Thymus (tissue), 14 donors: Measurements from ENCODE around the gene SERINC1. TPM values are rescaled to one million over a fixed set of nuclear protein-coding genes. Genes with fewer than 3 reads are reported as not detected.
"Not testable (repeated sequence)": the region's sequence is repeated elsewhere in the genome, so short reads cannot be mapped to it uniquely, and the experiment has no call there.

Experiments used
- DNase-seq, 9 donors: peaks; one replicate each; pipeline ENCODE4 v3.0.0-alpha.2; 2013; ENCODE audit warnings: low spot score in 9 of 9, low read depth in 6 of 9, missing footprints in 1 of 9
- H3K27ac ChIP-seq, 2 donors: one replicate each; pipeline ENCODE4 v1.5.1; 2013; ENCODE audit warnings: control low read depth in 1 of 2, low read depth in 1 of 2, low read length in 1 of 2, mild to moderate bottlenecking in 1 of 2, moderate library complexity in 1 of 2
- H3K27me3 ChIP-seq, 2 donors: one replicate each; pipeline ENCODE4 v1.5.1; 2013; ENCODE audit warnings: low read length in 1 of 2; ENCODE audit not compliant: control insufficient read depth in 2 of 2, insufficient read depth in 1 of 2
- H3K36me3 ChIP-seq, 2 donors: one replicate each; pipeline ENCODE4 v1.5.1; 2013; ENCODE audit warnings: low read length in 1 of 2, mild to moderate bottlenecking in 1 of 2, moderate library complexity in 1 of 2; ENCODE audit not compliant: control insufficient read depth in 2 of 2, insufficient read depth in 2 of 2
- H3K4me1 ChIP-seq, 2 donors: one replicate each; pipeline ENCODE4 v1.5.1; 2013; ENCODE audit warnings: low read length in 2 of 2; ENCODE audit not compliant: control insufficient read depth in 2 of 2, insufficient read depth in 2 of 2
- H3K4me3 ChIP-seq, 2 donors: one replicate each; pipeline ENCODE4 v1.5.1; 2013; ENCODE audit warnings: low read length in 2 of 2, control low read depth in 1 of 2, mild to moderate bottlenecking in 1 of 2
- H3K9me3 ChIP-seq, 2 donors: one replicate each; pipeline ENCODE4 v1.5.1; 2013; ENCODE audit warnings: low read length in 1 of 2, mild to moderate bottlenecking in 1 of 2; ENCODE audit not compliant: control insufficient read depth in 2 of 2, insufficient read depth in 1 of 2
- WGBS: extraction: QIAGEN DNeasy Blood & Tissue Kit; methylation state at CpG from one replicate; pipeline ENCODE4 v1.1.7; 2013; 5-methylcytosine and 5-hydroxymethylcytosine counted together
- long read RNA-seq, 10 donors: transcript quantifications; one replicate each; lab custom pipeline, GENCODE V29; 2026
- polyA plus RNA-seq: library from polyadenylated mRNA; stranded (reverse); fragments of 200-250 nt; gene quantifications from one replicate; pipeline ENCODE4 v1.2.3, GENCODE V29; 2013
- total RNA-seq: library from RNA; stranded (reverse); fragments of 120-200 nt; gene quantifications from one replicate; pipeline ENCODE4 v1.2.4, GENCODE V29; 2013
- donor health status: healthy.

The SERINC1 gene
- total RNA-seq: 69.5 TPM
- polyA plus RNA-seq: 94.6 TPM
- long read RNA-seq, donor 1, transcript SERINC1-201 (10 exons, 3,137 nt): major isoform, 5 of 5 reads
- long read RNA-seq, donor 1, partial matches to known transcripts: 0 of 5 reads
- long read RNA-seq, donor 1, other reads (novel, unspliced or antisense): 0 of 5 reads
- long read RNA-seq, donor 2: 0 reads
- long read RNA-seq, donor 3, transcript SERINC1-201 (10 exons, 3,137 nt): major isoform, 16 of 21 reads
- long read RNA-seq, donor 3, partial matches to known transcripts: 5 of 21 reads
- long read RNA-seq, donor 3, other reads (novel, unspliced or antisense): 0 of 21 reads
- long read RNA-seq, donor 4, transcript SERINC1-201 (10 exons, 3,137 nt): major isoform, 6 of 6 reads
- long read RNA-seq, donor 4, partial matches to known transcripts: 0 of 6 reads
- long read RNA-seq, donor 4, other reads (novel, unspliced or antisense): 0 of 6 reads
- long read RNA-seq, donor 5, transcript SERINC1-201 (10 exons, 3,137 nt): major isoform, 30 of 37 reads
- long read RNA-seq, donor 5, partial matches to known transcripts: 7 of 37 reads
- long read RNA-seq, donor 5, other reads (novel, unspliced or antisense): 0 of 37 reads
- long read RNA-seq, donor 6, transcript SERINC1-201 (10 exons, 3,137 nt): major isoform, 21 of 27 reads
- long read RNA-seq, donor 6, partial matches to known transcripts: 6 of 27 reads
- long read RNA-seq, donor 6, other reads (novel, unspliced or antisense): 0 of 27 reads
- long read RNA-seq, donor 7, transcript SERINC1-201 (10 exons, 3,137 nt): major isoform, 36 of 42 reads
- long read RNA-seq, donor 7, partial matches to known transcripts: 6 of 42 reads
- long read RNA-seq, donor 7, other reads (novel, unspliced or antisense): 0 of 42 reads
- long read RNA-seq, donor 8, transcript SERINC1-201 (10 exons, 3,137 nt): major isoform, 5 of 5 reads
- long read RNA-seq, donor 8, partial matches to known transcripts: 0 of 5 reads
- long read RNA-seq, donor 8, other reads (novel, unspliced or antisense): 0 of 5 reads
- long read RNA-seq, donor 9, transcript SERINC1-201 (10 exons, 3,137 nt): major isoform, 12 of 19 reads
- long read RNA-seq, donor 9, partial matches to known transcripts: 7 of 19 reads
- long read RNA-seq, donor 9, other reads (novel, unspliced or antisense): 0 of 19 reads
- long read RNA-seq, donor 10, transcript SERINC1-201 (10 exons, 3,137 nt): major isoform, 18 of 18 reads
- long read RNA-seq, donor 10, partial matches to known transcripts: 0 of 18 reads
- long read RNA-seq, donor 10, other reads (novel, unspliced or antisense): 0 of 18 reads

GRCh38 chr6:122471107-122472021 is at the start of gene SERINC1:
SERINC1 (minus strand) TSS chr6:122471807; CDS start chr6:122471737, 70 bp downstream.
- Histone ChIP-seq H3K27ac (peak within 1 kb of the TSS; percentile 96 to 98), H3K9me3 (no peaks in the 10 kb centered on the region), H3K27me3 (no peaks in the 10 kb centered on the region), H3K4me3 (peak within 1 kb of the TSS; percentile 74 to 88), H3K4me1 (peaks cover 6 to 7% of the 10 kb centered on the region in 2 donors), H3K36me3 (peaks cover 0 to 7% of the 10 kb centered on the region in 2 donors)
- DNase-seq: peak; percentile 87 to 97 (median 95)
- under 1% methylated on average over 49 of the region's 49 CpGs for WGBS

DNA sequence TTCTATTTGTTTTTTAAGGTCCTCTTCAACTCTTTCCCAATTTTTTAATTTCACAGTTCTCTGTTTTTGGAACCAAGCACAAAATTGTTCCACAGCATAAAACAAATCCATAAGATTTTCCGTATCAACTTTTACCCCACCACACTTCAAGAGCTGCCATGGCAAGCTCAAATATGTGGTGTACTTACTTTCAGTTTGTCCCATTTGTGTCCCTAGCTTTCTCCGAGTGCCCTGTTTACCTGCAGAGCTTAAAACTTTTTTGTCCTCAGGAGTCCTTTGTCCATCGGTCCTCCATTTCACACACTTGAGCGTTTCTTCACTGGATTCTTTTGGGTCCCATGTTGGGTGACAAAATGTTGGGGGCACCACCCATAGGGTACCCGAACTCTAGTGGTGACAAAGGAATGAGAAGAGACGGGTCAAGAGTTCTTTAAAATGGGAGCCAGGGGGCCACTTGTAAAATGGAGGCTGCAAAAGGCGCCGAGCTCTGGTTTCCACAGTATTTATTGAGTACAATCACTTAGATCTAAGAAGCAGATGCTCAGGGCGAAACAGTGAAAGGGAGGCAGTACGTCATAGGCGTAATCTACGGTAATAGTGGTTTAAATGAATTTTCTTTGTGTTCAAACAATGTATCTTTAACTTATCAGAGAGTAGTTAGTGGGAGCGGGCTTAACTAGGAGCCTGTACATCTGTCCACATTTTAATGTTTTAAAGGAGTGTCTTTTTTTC is 39.8 kb upstream of the SERINC1 start:
- no peak for DNase-seq
- Histone ChIP-seq H3K4me3 (no peak overlapping the region), H3K36me3 (no peaks in the 10 kb centered on the region), H3K4me1 (no peaks in the 10 kb centered on the region), H3K27me3 (no peaks in the 10 kb centered on the region), H3K9me3 (no peaks in the 10 kb centered on the region), H3K27ac (no peak overlapping the region)
- WGBS: 97% methylated on average over 13 of the region's 13 CpGs

DNA sequence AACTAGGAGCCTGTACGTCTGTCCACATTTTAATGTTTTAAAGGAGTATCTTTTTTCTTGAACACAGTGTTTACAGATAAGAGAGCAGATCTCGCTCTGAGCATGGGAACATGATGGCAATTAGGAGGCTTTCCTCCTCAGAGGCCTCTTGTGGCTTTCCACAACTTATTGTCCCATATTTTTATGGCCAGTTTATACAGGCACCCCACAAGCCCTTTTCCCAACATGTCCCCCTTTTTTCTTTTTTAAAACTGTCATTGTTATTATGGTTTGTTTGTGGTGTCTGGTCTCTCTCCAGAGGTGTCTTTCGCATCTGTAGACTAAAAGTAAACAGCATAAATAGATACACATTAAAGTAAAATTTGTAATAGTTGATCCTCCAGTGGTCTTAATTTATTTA is 33.6 kb upstream of the SERINC1 start:
- 92% methylated on average over 3 of the region's 3 CpGs for WGBS
- not testable (repeated sequence) for DNase-seq, H3K4me1 ChIP-seq, H3K27ac ChIP-seq, H3K9me3 ChIP-seq, H3K36me3 ChIP-seq, H3K27me3 ChIP-seq, H3K4me3 ChIP-seq

- no peak overlapping the region for H3K27ac ChIP-seq
- DNase-seq: no peak
- no peak overlapping the region for H3K4me3 ChIP-seq
- H3K9me3 ChIP-seq: peaks cover 0 to 8% of the 10 kb centered on the region in 2 donors
- WGBS: 99% methylated on average over 4 of the region's 4 CpGs
- H3K36me3 ChIP-seq: no peaks in the 10 kb centered on the region
- no peaks in the 10 kb centered on the region for H3K27me3 ChIP-seq
- H3K4me1 ChIP-seq: no peaks in the 10 kb centered on the region
Observed at GRCh38 chr6:122501475-122501874, 29.9 kb upstream of the SERINC1 start.

DNA sequence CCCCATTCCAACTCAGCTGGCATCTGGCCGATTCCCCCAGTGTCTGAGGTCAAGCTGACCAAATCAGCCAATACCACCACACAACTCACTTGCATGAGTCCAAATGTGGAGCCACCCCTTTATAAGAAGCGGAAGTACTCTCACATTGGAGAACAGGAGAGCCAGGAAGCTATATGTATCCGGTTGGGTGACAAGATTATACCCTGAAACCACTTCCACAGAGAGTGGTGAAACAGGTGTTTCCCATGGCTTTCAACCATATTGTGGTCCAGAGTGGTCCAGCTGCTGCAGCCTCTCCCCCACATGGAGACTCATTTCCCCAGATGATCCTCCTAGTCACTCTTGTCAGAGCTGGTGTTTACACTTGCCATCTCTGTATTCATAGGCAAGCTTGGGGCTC is 24.0 kb upstream of the SERINC1 start:
- Histone ChIP-seq H3K27me3 (no peaks in the 10 kb centered on the region), H3K4me1 (no peaks in the 10 kb centered on the region), H3K9me3 (peaks cover 0 to 9% of the 10 kb centered on the region in 2 donors), H3K4me3 (no peak overlapping the region), H3K27ac (no peak overlapping the region), H3K36me3 (no peaks in the 10 kb centered on the region)
- WGBS: 11% methylated on average over 3 of the region's 3 CpGs
- DNase-seq: no peak

DNA sequence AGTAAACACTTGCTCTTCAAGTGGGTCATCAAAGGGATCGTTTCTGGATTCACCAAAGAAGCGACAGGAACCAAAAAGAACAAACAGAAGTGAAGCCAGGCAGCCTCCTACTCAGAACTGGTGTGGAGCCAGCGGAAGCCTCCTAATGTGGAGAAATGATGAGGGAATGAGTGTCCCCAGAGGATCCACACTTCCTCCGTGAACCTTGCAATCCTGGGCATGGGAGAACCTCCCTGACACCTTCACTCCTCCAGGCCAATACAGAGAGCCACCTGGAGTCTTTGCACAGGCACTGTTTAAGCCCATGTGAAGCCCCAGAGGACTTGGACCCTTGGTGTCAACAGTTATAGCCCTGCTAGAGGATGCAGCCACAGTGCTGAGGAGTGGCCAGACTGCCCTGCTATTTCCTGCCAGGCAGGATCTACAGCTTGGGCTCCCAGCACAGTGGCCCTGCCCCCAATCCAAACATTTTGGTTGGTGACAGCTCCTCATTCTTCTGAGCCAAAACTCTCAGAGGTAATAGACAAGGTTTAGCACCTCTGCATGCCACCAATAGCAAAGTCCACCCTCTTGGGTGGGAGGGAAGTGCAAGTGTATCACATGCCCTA is 23.2 kb upstream of the SERINC1 start:
- no peak for DNase-seq

DNA sequence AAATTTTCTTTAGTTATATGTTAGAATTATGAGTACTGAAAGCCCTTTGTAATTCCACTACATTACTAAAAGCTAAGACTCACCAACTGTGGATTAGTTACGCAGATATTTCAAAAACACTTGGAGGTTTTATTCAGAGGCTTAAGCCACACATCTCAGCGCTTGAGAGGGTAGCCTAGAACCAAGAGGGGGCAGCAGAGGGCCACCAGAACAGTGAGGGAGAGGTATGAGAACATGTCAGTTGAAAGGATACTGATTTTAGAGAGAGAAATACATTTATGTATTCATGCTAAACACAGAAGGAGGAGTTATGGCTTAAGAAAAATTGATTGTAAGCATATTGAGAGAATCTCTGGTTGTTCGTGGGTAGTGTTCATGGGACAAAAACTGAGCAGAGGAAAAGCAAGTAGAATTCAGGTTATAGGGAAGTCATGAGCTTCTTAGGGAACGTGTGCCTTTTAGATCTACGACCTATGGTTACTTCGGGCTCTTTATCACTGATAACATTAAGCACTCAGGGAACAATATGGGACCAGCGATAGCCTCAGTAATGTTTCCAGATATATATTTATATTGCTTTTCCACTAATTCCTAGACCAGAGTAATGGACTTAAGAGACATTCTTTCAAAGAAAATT is 20.4 kb upstream of the SERINC1 start:
- 26% methylated on average over 7 of the region's 7 CpGs for WGBS
- peaks cover 0 to 9% of the 10 kb centered on the region in 2 donors for H3K9me3 ChIP-seq
- no peaks in the 10 kb centered on the region for H3K36me3 ChIP-seq
- H3K27me3 ChIP-seq: no peaks in the 10 kb centered on the region
- DNase-seq: peak; percentile 16 to 82 (median 52)
- H3K4me1 ChIP-seq: no peaks in the 10 kb centered on the region
- no peak overlapping the region for H3K27ac ChIP-seq
- no peak overlapping the region for H3K4me3 ChIP-seq

More for the DNA sequence above, 23.2 kb upstream of the SERINC1 start:
- Histone ChIP-seq H3K27ac (no peak overlapping the region), H3K4me3 (no peak overlapping the region), H3K36me3 (no peaks in the 10 kb centered on the region), H3K9me3 (peaks cover 0 to 9% of the 10 kb centered on the region in 2 donors), H3K4me1 (no peaks in the 10 kb centered on the region), H3K27me3 (no peaks in the 10 kb centered on the region)
- 96% methylated on average over 4 of the region's 4 CpGs for WGBS
